Adrenal gland (tissue), 12 donors: ENCODE measurements around the gene C11orf68. TPM values are rescaled to one million over a fixed set of nuclear protein-coding genes. Genes with fewer than 3 reads are reported as not detected.
A peak's percentile ranks its signal among the peaks of the same experiment; 100 is the strongest.
"Not testable (repeated sequence)": the region's sequence is repeated elsewhere in the genome, so short reads cannot be mapped to it uniquely, and the experiment has no call there.

Source experiments
- DNase-seq, 7 donors: peaks; one replicate each; pipeline ENCODE4 v3.0.0-alpha.2; 2019 to 2020
- H3K27ac ChIP-seq, 5 donors: fragments of 200-600 bp; sonication (generic) in 4 of 5; 1 replicate in 3 of 5; 2 replicates in 2 of 5; pipeline versions ENCODE4 v1.5.1 to v1.8.0; 2016 to 2020; ENCODE audit warnings: mild to moderate bottlenecking in 1 of 5
- H3K27me3 ChIP-seq: fragments of 200-600 bp; 2 replicates; pipeline ENCODE4 v1.8.0; 2021
- H3K36me3 ChIP-seq, 2 donors: fragments of 200-600 bp; replicated peaks in 1 of 2; 1 replicate in 1 of 2; 2 replicates in 1 of 2; pipeline versions ENCODE4 v1.5.1 to v1.8.0; 2018 to 2022
- H3K4me1 ChIP-seq, 2 donors: fragments of 200-600 bp; replicated peaks in 1 of 2; 1 replicate in 1 of 2; 2 replicates in 1 of 2; pipeline versions ENCODE4 v1.5.1 to v1.8.0; 2018 to 2021
- H3K4me3 ChIP-seq, 4 donors: fragments of 200-600 bp; sonication (generic) in 3 of 4; one replicate each; pipeline ENCODE4 v1.5.1; 2016 to 2018
- H3K9me3 ChIP-seq, 3 donors: fragments of 200-600 bp; sonication (generic) in 1 of 3; replicated peaks in 1 of 3; 1 replicate in 2 of 3; 2 replicates in 1 of 3; pipeline versions ENCODE4 v1.5.1 to v1.8.0; 2016 to 2021
- POLR2A ChIP-seq, 2 donors: fragments of 450-650 bp; IDR thresholded peaks; one replicate each; pipeline ENCODE4 v1.6.1; 2017; ENCODE audit warnings: antibody characterized with exemption in 2 of 2, mild to moderate bottlenecking in 2 of 2, moderate library complexity in 1 of 2
- WGBS, 4 donors: extraction: QIAGEN DNeasy Blood & Tissue Kit in 2 of 4; methylation state at CpG; one replicate each; pipeline versions ENCODE4 v1.1.5 to v1.1.7; 2013 to 2017; 5-methylcytosine and 5-hydroxymethylcytosine counted together
- intact Hi-C, 2 donors: fragments of 100-400 bp; cut with DNase I; formaldehyde crosslinking; loops; one replicate each; pipeline versions ENCODE4 v1.14.1 to v1.15.0; 2022 to 2023
- polyA plus RNA-seq, 3 donors: library from polyadenylated mRNA; stranded (reverse); fragments of 200-250 nt in 2 of 3; fragments of 350-450 nt in 1 of 3; fragmentation: Illumina TruSeq in 1 of 3; extraction: RNeasy Lipid Tissue Mini Kit (QIAGEN cat#74804) in 1 of 3; gene quantifications; one replicate each; pipeline ENCODE4 v1.2.3, GENCODE V29; 2013 to 2014
- total RNA-seq, 9 donors: library from RNA; depleted of rRNA in 4 of 9; stranded (reverse); fragments of >200 nt in 4 of 9; fragments of 120-200 nt in 1 of 9; fragmentation: NEBNext Ultra II Directional in 1 of 9; extraction: Animal tissue kit (Norgen Biotek cat#: 25700) in 1 of 9; gene quantifications; one replicate each; pipeline versions ENCODE4 v1.1.0 to v1.2.4, GENCODE V29; 2013 to 2023
- TF ChIP-seq, protein P1 (sequence below), 6 experiments: fragments of 450-650 bp in 4 of 6; fragments of 200-600 bp in 2 of 6; sonication (generic) in 1 of 6; IDR thresholded peaks; 1 replicate in 5 of 6; 2 replicates in 1 of 6; pipeline versions ENCODE4 v1.5.1 to v1.8.0; 2016 to 2021; ENCODE audit warnings: antibody characterized with exemption in 6 of 6, mild to moderate bottlenecking in 2 of 6, moderate library complexity in 1 of 6
- donor health status: healthy with polysubstance abuse.
- donor health status: Bipolar disorder and iron deficiency.
- donor health status: DM: yes; HTN: yes; CAD: no.
- donor health status: DM: no; HTN: no; CAD: no.
- donor health status: DM: no; HTN: no; CAD: no.
- donor health status: DM: yes; HTN: yes; CAD: no.

C11orf68 gene
- total and polyA plus RNA-seq, 12 donors = 11.5 to 51.9 (median 26.9) TPM

DNA sequence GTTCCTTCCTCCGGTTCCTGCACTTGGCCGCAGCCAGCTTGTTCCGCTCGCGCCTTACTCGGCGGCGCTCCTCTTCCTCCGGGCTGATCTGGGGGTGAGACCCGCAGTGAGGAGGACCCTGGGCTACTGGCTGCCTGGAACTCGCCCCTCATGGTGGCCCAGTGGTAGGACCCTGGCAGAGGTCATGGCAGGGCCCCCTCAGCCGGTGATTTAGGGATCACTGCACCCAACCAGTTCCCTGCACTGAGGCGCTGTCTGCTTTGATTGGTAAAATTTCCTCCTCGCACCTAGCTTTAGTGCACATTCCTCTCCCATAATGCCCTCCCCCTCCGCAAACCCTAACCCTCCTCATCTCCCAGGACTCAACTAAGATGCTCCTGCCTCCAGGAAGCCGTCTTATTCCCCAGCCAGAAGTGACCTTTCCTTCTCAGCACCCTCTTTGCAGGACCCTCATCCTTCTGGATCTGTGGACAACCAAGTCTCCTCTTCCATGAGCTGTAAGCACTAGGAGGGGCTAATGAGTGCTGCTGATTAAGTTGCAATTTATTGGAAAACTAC, 24.7 kb downstream of the C11orf68 start:
- Histone ChIP-seq H3K9me3 (no peaks in the 10 kb centered on the region), H3K27me3 (no peaks in the 10 kb centered on the region), H3K4me1 (peaks cover 44% of the 10 kb centered on the region in 2 donors), H3K4me3 (no peak overlapping the region), H3K27ac (peak overlapping the region in 4 of 5 donors; percentile 52 to 99 (median 96)), H3K36me3 (no peaks in the 10 kb centered on the region)
- intact Hi-C loops = no loop called here
- WGBS, 4 donors = 65 to 73% (median 68%) methylated on average over 7 to 16 of the region's 16 CpGs
- peak in 2 of 7 donors; percentile 42 to 48 for DNase-seq
- TF ChIP-seq, protein P1, sequence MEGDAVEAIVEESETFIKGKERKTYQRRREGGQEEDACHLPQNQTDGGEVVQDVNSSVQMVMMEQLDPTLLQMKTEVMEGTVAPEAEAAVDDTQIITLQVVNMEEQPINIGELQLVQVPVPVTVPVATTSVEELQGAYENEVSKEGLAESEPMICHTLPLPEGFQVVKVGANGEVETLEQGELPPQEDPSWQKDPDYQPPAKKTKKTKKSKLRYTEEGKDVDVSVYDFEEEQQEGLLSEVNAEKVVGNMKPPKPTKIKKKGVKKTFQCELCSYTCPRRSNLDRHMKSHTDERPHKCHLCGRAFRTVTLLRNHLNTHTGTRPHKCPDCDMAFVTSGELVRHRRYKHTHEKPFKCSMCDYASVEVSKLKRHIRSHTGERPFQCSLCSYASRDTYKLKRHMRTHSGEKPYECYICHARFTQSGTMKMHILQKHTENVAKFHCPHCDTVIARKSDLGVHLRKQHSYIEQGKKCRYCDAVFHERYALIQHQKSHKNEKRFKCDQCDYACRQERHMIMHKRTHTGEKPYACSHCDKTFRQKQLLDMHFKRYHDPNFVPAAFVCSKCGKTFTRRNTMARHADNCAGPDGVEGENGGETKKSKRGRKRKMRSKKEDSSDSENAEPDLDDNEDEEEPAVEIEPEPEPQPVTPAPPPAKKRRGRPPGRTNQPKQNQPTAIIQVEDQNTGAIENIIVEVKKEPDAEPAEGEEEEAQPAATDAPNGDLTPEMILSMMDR (IDR thresholded peaks at IDR 0.05) = no peak
- no peak for TF ChIP-seq POLR2A (IDR thresholded peaks at IDR 0.05)

DNA sequence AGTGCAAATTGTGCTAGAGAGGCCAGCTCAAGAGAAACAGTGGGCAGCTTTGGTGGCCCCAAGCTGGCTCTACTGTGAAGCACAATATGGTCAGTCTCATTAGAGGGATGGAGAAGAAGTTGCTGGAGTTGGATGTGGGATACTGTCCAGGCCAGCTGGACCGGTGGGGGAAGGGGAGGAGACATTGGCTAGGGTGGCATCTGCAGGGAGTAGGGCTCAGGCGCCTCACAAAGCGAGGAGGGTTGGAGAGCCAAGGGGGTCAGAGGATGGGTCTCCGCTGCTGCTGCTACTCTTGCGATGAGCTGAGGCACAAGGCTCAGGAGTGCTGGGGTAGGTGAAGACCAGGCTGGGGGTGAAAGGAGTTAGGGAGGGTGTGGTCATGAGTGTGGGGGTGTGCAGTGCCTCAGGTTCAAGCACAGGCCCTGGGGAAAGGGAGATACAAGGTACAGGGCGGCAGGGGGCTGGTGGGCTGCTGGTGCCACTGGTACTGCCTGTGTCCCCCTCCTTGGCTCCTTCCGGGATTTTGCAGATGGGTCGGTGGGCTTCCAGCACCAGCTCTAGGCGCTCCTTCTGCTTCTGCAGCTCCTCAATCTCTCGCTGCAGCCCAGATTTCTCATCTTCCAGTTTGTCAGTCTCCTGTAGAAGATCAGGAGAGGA, 26.1 kb downstream of the C11orf68 start:
- H3K9me3 ChIP-seq = no peaks in the 10 kb centered on the region
- peak overlapping the region in 1 of 4 donors; percentile 62 for H3K4me3 ChIP-seq
- no peaks in the 10 kb centered on the region for H3K36me3 ChIP-seq
- DNase-seq = peak in 1 of 7 donors; percentile 25
- H3K4me1 ChIP-seq = peaks cover 44 to 49% of the 10 kb centered on the region in 2 donors
- peak overlapping the region; percentile 26 to 99 (median 96) for H3K27ac ChIP-seq
- no peaks in the 10 kb centered on the region for H3K27me3 ChIP-seq
- no peak for TF ChIP-seq POLR2A (IDR thresholded peaks at IDR 0.05)
- TF ChIP-seq, protein P1 (IDR thresholded peaks at IDR 0.05) = no peak
- WGBS, 4 donors = 75 to 78% (median 78%) methylated on average over 9 to 10 of the region's 10 CpGs
- intact Hi-C loops = no loop called here

DNA sequence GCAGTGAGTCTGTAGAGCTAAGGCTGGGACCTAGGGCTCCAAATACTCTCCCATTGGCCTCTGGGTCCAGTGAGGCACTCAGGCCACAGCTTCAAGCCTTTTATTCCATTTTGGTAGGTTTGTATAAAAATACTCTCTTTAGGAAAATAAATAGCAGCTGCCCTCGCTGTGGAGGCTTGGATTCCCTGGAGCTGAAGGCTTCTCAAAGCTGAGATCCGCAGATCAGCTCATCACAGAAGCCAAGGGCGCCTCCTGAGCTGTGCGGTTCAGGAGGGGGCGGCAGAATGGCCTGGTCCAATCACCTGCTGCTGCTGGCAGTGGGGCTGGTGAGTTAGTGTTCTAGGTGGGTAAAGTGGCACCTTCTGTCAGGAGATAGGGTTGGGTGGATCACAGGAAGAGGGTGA, 26.7 kb downstream of the C11orf68 start:
- H3K27ac ChIP-seq = peak overlapping the region; percentile 26 to 99 (median 96)
- WGBS, 4 donors = 32 to 41% (median 37%) methylated on average over 4 to 5 of the region's 5 CpGs
- H3K27me3 ChIP-seq, intact Hi-C loops, H3K9me3 ChIP-seq, H3K36me3 ChIP-seq: not testable (repeated sequence)
- H3K4me1 ChIP-seq = peaks cover 50 to 52% of the 10 kb centered on the region in 2 donors
- peak overlapping the region in 2 of 4 donors; percentile 53 to 62 for H3K4me3 ChIP-seq
- peak in 1 of 7 donors; percentile 51 for DNase-seq

DNA sequence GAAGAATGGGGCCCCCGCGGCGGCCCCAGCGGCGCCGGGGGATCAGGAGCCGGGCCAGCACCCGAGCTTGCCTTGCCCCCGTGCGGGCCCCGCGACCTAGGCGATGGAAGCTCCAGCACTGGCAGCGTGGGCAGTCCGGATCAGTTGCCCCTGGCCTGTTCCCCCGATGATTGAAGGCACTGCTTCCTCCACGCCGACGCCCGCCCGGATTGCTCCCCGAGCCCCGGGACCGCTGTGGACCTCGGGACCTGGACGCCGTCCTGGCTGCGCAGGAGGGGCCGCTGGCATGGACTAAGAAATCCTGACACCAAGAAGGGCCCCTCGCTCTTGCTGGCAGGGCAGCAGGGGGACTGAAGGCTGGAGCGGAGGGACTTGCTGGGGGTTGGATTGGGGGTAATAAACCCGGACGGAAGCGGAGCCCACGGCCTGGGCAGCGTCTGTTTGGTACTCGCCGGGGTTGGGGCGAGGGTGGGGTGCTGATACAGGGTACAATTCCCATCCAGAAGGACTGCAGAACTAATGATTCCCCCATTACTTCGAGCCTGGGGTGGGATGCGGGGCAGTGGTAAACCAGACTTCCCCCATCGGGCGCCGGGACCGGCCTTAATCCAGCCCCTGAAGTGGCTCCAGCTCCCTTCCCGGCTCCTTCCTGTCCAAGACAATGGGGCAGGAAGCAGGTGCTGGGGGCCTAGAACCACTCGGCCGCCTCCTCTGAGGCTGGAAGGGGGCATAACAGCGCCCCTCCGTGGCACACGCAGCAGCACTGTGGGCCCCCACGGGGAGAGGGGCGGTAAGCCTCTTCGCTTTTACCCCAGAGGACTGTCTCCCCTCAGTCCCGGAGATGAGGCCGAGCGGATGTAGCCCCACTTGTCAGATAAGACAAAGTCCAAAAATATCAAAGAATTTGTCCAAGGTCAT, 27.4 kb downstream of the C11orf68 start:
- Histone ChIP-seq H3K9me3 (no peaks in the 10 kb centered on the region), H3K4me3 (peak overlapping the region; percentile 10 to 62 (median 44)), H3K36me3 (peaks cover 0 to 6% of the 10 kb centered on the region in 2 donors), H3K4me1 (peaks cover 50 to 52% of the 10 kb centered on the region in 2 donors), H3K27me3 (no peaks in the 10 kb centered on the region), H3K27ac (peak overlapping the region; percentile 26 to 99 (median 96))
- intact Hi-C loops = no loop called here
- DNase-seq = peak in 5 of 7 donors; percentile 45 to 67 (median 51)
- 0 to 3% (median 2%) methylated on average over 5 to 57 of the region's 57 CpGs for WGBS, 4 donors
- peak; percentile 17 to 74 for TF ChIP-seq POLR2A (IDR thresholded peaks at IDR 0.05)
- TF ChIP-seq, protein P1 (IDR thresholded peaks at IDR 0.05) = peak in 2 of 6 experiments; percentile 18 to 28
